HG02610 (cell line): ENCODE results near the gene TCAP.

ENCODE experiments used
- ATAC-seq: cut with Tn5 transposase; IDR thresholded peaks from one replicate; pipeline ENCODE4 v1.9.1; 2021; ENCODE audit warnings: mild to moderate bottlenecking, moderate library complexity; ENCODE audit not compliant: unreplicated experiment

TCAP gene

GRCh38 chr17:39665642-39666224 lies 584 bp downstream of the TCAP start:
- no peak for ATAC-seq

GRCh38 chr17:39666231-39666600 lies 1.1 kb downstream of the TCAP start:
- no peak for ATAC-seq

- ATAC-seq = no peak
Measured at GRCh38 chr17:39666601-39667261, 1.6 kb downstream of the TCAP start.

- no peak for ATAC-seq
Measured at GRCh38 chr17:39667262-39667944, 2.3 kb downstream of the TCAP start.

GRCh38 chr17:39667945-39668924 lies 3.1 kb downstream of the TCAP start, which contains the start of gene PNMT:
Gene PNMT, plus strand, starts transcription at chr17:39668453. Its CDS starts 23 bp downstream, at chr17:39668476.
- ATAC-seq = no peak

- ATAC-seq = no peak
Measured at GRCh38 chr17:39669897-39670735, 5.0 kb downstream of the TCAP start.

- no peak for ATAC-seq
Measured at GRCh38 chr17:39670746-39671145, 5.6 kb downstream of the TCAP start.

GRCh38 chr17:39671651-39672521 lies 6.7 kb downstream of the TCAP start:
- ATAC-seq = no peak

GRCh38 chr17:39672522-39673334 lies 7.6 kb downstream of the TCAP start:
- no peak for ATAC-seq

GRCh38 chr17:39673335-39674081 lies 8.4 kb downstream of the TCAP start:
- ATAC-seq = no peak

- no peak for ATAC-seq
Measured at GRCh38 chr17:39674179-39674578, 9.0 kb downstream of the TCAP start.

GRCh38 chr17:39674702-39675389 lies 9.7 kb downstream of the TCAP start:
- ATAC-seq = no peak

- ATAC-seq = no peak
Measured at GRCh38 chr17:39675390-39676082, 10.4 kb downstream of the TCAP start.

GRCh38 chr17:39676198-39676819 lies 11.2 kb downstream of the TCAP start:
- ATAC-seq = no peak

- no peak for ATAC-seq
Measured at GRCh38 chr17:39677072-39677471, 11.9 kb downstream of the TCAP start.
